IMR-90 (cell line): ENCODE data around the gene STIL. TPM values are rescaled to one million over a fixed set of nuclear protein-coding genes. Genes with fewer than 3 reads are reported as not detected.

Experiments used
- ATAC-seq: fragments of 200-7000 bp; cut with Tn5 transposase; 2 replicates; pipeline ENCODE4 v1.9.1; 2020; ENCODE audit warnings: low read depth, mild to moderate bottlenecking, moderate library complexity
- BruUV-seq: library from RNA; stranded (reverse); fragments of 400-500 nt; replicated peaks from 2 replicates; lab custom pipeline; 2021; lab: Mats Ljungman, UMichigan
- CTCF ChIA-PET: fragments of 300-600 bp; formaldehyde crosslinking; extraction: SDS; loops from one replicate; lab custom pipeline; 2021; ENCODE audit warnings: antibody characterized with exemption; lab: Yijun Ruan, JAX
- POLR2A ChIA-PET: fragments of 300-600 bp; sonication (Branson Sonifier 250); formaldehyde crosslinking; loops from one replicate; lab custom pipeline; 2022; ENCODE audit warnings: antibody characterized with exemption; ENCODE audit not compliant: unreplicated experiment; lab: Charles Lee
- DNase-seq: peaks from one replicate; pipeline ENCODE4 v3.0.0; 2013
- H2AFZ ChIP-seq: replicated peaks from 2 replicates; pipeline ENCODE3; 2013; ENCODE audit warnings: low read length, mild to moderate bottlenecking; ENCODE audit not compliant: poor library complexity
- H2AK5ac ChIP-seq: 2 replicates; pipeline ENCODE4 v1.6.1; 2013; ENCODE audit warnings: low read depth, low read length, inconsistent platforms
- H2AK9ac ChIP-seq: replicated peaks from 2 replicates; pipeline ENCODE3; 2013; ENCODE audit warnings: mild to moderate bottlenecking, low read depth, low read length, moderate library complexity; ENCODE audit not compliant: poor library complexity
- H2BK120ac ChIP-seq: 2 replicates; pipeline ENCODE4 v1.6.1; 2013; ENCODE audit warnings: low read depth, low read length, inconsistent platforms
- H2BK15ac ChIP-seq: 3 replicates; pipeline ENCODE4 v1.6.1; 2013; ENCODE audit warnings: low read depth, low read length, inconsistent platforms
- H2BK20ac ChIP-seq: 2 replicates; pipeline ENCODE4 v1.6.1; 2013; ENCODE audit warnings: low read depth, mild to moderate bottlenecking, inconsistent platforms, low read length, moderate library complexity
- H2BK5ac ChIP-seq: 2 replicates; pipeline ENCODE4 v1.6.1; 2013; ENCODE audit warnings: mild to moderate bottlenecking, low read depth, low read length, inconsistent platforms; ENCODE audit not compliant: poor library complexity, severe bottlenecking
- H3K14ac ChIP-seq: replicated peaks from 2 replicates; pipeline ENCODE4 v1.6.1; 2013; ENCODE audit warnings: low read depth, low read length, inconsistent platforms
- H3K18ac ChIP-seq: 2 replicates; pipeline ENCODE4 v1.6.1; 2013; ENCODE audit warnings: low read depth, low read length, control low read depth
- H3K23ac ChIP-seq: 2 replicates; pipeline ENCODE4 v1.6.1; 2013; ENCODE audit warnings: low read depth, low read length, inconsistent platforms
- H3K27ac ChIP-seq: 2 replicates; pipeline ENCODE4 v1.5.1; 2013; ENCODE audit warnings: mild to moderate bottlenecking, control low read depth, low read length; ENCODE audit not compliant: insufficient read depth
- H3K27me3 ChIP-seq: 2 replicates; pipeline ENCODE4 v1.6.1; 2013; ENCODE audit warnings: low read length; ENCODE audit not compliant: control insufficient read depth, insufficient read depth
- H3K36me3 ChIP-seq: 2 replicates; pipeline ENCODE4 v1.6.1; 2013; ENCODE audit warnings: low read length, mixed read lengths; ENCODE audit not compliant: control insufficient read depth, insufficient read depth
- H3K4ac ChIP-seq: 2 replicates; pipeline ENCODE4 v1.6.1; 2013; ENCODE audit warnings: low read depth, low read length, inconsistent platforms
- H3K4me1 ChIP-seq: 2 replicates; pipeline ENCODE4 v1.6.1; 2013; ENCODE audit warnings: low read length, mixed read lengths; ENCODE audit not compliant: control insufficient read depth, insufficient read depth
- H3K4me2 ChIP-seq: 2 replicates; pipeline ENCODE4 v1.6.1; 2013; ENCODE audit warnings: low read depth, mild to moderate bottlenecking, control low read depth, low read length, moderate library complexity
- H3K4me3 ChIP-seq: 2 replicates; pipeline ENCODE4 v1.5.1; 2013; ENCODE audit warnings: low read depth, mild to moderate bottlenecking, control low read depth, low read length, moderate library complexity; ENCODE audit not compliant: insufficient read depth
- H3K56ac ChIP-seq: 2 replicates; pipeline ENCODE4 v1.6.1; 2013; ENCODE audit warnings: low read length, inconsistent platforms; ENCODE audit not compliant: insufficient read depth; ENCODE audit errors: extremely low read depth
- H3K79me1 ChIP-seq, 2 experiments: 2 replicates each; pipeline ENCODE4 v1.6.1; 2013; ENCODE audit warnings: low read length in 2 of 2, inconsistent platforms in 1 of 2, low read depth in 1 of 2
- H3K9ac ChIP-seq: 2 replicates; pipeline ENCODE4 v1.6.1; 2013; ENCODE audit warnings: low read depth, low read length, control low read depth
- H3K9me1 ChIP-seq: 2 replicates; pipeline ENCODE4 v1.6.1; 2013; ENCODE audit warnings: low read length, inconsistent platforms; ENCODE audit not compliant: insufficient read depth
- H3K9me3 ChIP-seq: 2 replicates; pipeline ENCODE4 v1.6.1; 2013; ENCODE audit warnings: low read length; ENCODE audit not compliant: control insufficient read depth, insufficient read depth
- H4K20me1 ChIP-seq: 2 replicates; pipeline ENCODE4 v1.6.1; 2013; ENCODE audit warnings: low read length, inconsistent platforms; ENCODE audit not compliant: insufficient read depth
- H4K5ac ChIP-seq: 2 replicates; pipeline ENCODE4 v1.6.1; 2013; ENCODE audit warnings: mild to moderate bottlenecking, low read depth, low read length, control low read depth
- H4K8ac ChIP-seq, 2 experiments: 2 replicates each; pipeline ENCODE4 v1.6.1; 2013; ENCODE audit warnings: low read depth in 2 of 2, low read length in 2 of 2, control low read depth in 1 of 2, inconsistent platforms in 1 of 2
- H4K91ac ChIP-seq: 2 replicates; pipeline ENCODE4 v1.6.1; 2013; ENCODE audit warnings: low read depth, low read length, inconsistent platforms; ENCODE audit not compliant: insufficient read depth
- BHLHE40 ChIP-seq: fragments of 150-350 bp; IDR thresholded peaks from 2 replicates; pipeline ENCODE4 v1.6.1; 2016; ENCODE audit warnings: mild to moderate bottlenecking, low read depth, low read length
- CHD1 ChIP-seq: IDR thresholded peaks from 2 replicates; pipeline ENCODE4 v1.6.1; 2012; ENCODE audit warnings: low read depth, low read length, improper control_type of control experiment
- FOS ChIP-seq: fragments of 150-350 bp; IDR thresholded peaks from 2 replicates; pipeline ENCODE4 v1.6.1; 2016; ENCODE audit warnings: low read depth, low read length
- POLR2A ChIP-seq: IDR thresholded peaks from 2 replicates; pipeline ENCODE4 v1.6.1; 2012; ENCODE audit warnings: mild to moderate bottlenecking, low read depth, low read length
- RAD21 ChIP-seq: IDR thresholded peaks from 2 replicates; pipeline ENCODE4 v1.6.1; 2012; ENCODE audit warnings: low read length, improper control_type of control experiment
- RCOR1 ChIP-seq: IDR thresholded peaks from 2 replicates; pipeline ENCODE4 v1.6.1; 2012; ENCODE audit warnings: mild to moderate bottlenecking, low read length, improper control_type of control experiment; ENCODE audit not compliant: insufficient replicate concordance
- SMC3 ChIP-seq: fragments of 150-350 bp; IDR thresholded peaks from 2 replicates; pipeline ENCODE4 v1.6.1; 2016; ENCODE audit warnings: low read depth, mild to moderate bottlenecking, antibody characterized with exemption, low read length, moderate library complexity
- WGBS, 2 experiments: methylation state at CpG; one replicate each; pipeline versions ENCODE4 v1.1.5 to v1.1.7; 2013; ENCODE audit warnings: missing lambda C conversion rate in 2 of 2; ENCODE audit not compliant: insufficient read length in 1 of 2; ENCODE audit errors: extremely low coverage in 2 of 2; 5-methylcytosine and 5-hydroxymethylcytosine counted together
- dilution Hi-C: fragments of 300-500 bp; cut with HindIII; formaldehyde crosslinking; loops from one replicate; pipeline ENCODE4 v1.14.3; 2018; ENCODE audit warnings: low sequenced_read_pairs; ENCODE audit not compliant: unreplicated experiment
- in situ Hi-C: fragments of 300-500 bp; cut with MboI; formaldehyde crosslinking; loops from 3 replicates; pipeline ENCODE4 v1.14.3; 2019; ENCODE audit warnings: low sequenced_read_pairs, inconsistent platforms, mixed read lengths
- intact Hi-C: fragments of 100-400 bp; cut with micrococcal nuclease; formaldehyde crosslinking; loops from 2 replicates; pipeline ENCODE4 v1.10.0; 2022
- polyA plus RNA-seq, 3 experiments: library from polyadenylated mRNA; depleted of rRNA; stranded (reverse); fragments of >200 nt; gene quantifications; 2 replicates each; pipeline ENCODE4 v1.2.3, GENCODE V29; 2012; ENCODE audit warnings: low replicate concordance in 1 of 3
- total RNA-seq: library from RNA; depleted of rRNA; stranded (reverse); fragments of >200 nt; gene quantifications from 2 replicates; pipeline ENCODE4 v1.2.3, GENCODE V29; 2012
- TF ChIP-seq, protein P1 (sequence below): fragments of 150-350 bp; IDR thresholded peaks from 2 replicates; pipeline ENCODE4 v1.6.1; 2016; ENCODE audit warnings: low read depth, mild to moderate bottlenecking, low read length, moderate library complexity, borderline replicate concordance
- TF ChIP-seq, protein P2 (sequence below): fragments of 150-350 bp; IDR thresholded peaks from 2 replicates; pipeline ENCODE4 v1.6.1; 2017; ENCODE audit warnings: mild to moderate bottlenecking, antibody characterized with exemption, low read length, low read depth

Gene STIL
- total and polyA plus RNA-seq, 2 of the 4 experiments (the other 2 are of a cell fraction), result 6.8 to 17.2 TPM

DNA sequence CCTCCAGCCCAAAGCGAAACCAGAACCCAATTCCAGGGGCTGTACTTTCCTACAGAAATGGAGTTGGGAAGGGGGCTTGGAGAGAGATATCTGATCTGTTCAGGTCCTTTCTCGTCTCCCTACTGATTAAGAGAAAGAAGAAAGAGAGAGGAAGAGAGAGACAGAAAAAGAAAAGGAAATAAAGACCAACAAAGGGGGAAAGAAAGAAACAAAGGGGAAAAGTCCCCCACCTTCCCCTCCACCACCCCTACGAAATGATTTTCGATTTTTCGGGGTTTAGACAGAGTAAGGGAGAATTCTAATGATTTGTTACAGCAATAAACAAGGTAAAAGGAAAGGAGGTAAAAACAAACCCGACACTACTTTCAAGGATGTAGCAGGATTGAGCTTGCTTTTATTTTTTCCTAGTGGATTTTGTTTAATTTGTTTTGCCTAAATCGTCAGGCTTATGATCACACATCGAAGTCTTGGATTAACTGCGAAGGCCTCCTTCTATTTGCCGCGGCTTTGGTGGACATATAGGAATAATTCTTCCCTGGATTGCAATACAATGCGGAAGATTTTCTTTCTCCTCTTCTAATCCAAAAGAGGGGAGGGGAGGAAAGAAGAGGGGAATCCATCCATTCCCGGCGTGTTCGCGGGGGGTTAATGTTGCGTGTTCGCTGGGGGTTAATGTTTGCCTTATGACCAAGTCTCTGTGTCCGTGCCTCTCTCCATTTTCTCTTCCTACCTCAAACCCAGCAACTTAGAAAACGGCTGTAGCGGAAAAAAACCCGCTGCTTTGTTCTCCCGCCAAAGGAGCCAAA is 83.9 kb downstream of the STIL start:
- Histone ChIP-seq H3K14ac (no peak overlapping the region), H2AFZ (no peak overlapping the region), H3K23ac (no peak overlapping the region), H2BK15ac (no peak overlapping the region; the same call in 2 of the 3 replicates), H3K4me1 (peaks cover 3% of the 10 kb centered on the region; the same call in 1 of the 2 replicates), H3K18ac (no peak overlapping the region), H3K4ac (no peak overlapping the region), H3K4me2 (no peak overlapping the region), H2AK5ac (no peak overlapping the region), H4K5ac (no peak overlapping the region), H3K4me3 (no peak overlapping the region), H2BK120ac (no peak overlapping the region), H3K56ac (no peak overlapping the region), H3K9me1 (no peaks in the 10 kb centered on the region; the same call in 1 of the 2 replicates), H4K20me1 (peaks cover 11% of the 10 kb centered on the region; the same call in 1 of the 2 replicates), H3K79me1 (no peaks in the 10 kb centered on the region), H3K9me3 (peaks cover 14% of the 10 kb centered on the region), H2BK5ac (no peak overlapping the region), H3K9ac (no peak overlapping the region), H2AK9ac (no peak overlapping the region), H2BK20ac (no peak overlapping the region), H3K27me3 (peaks cover 97% of the 10 kb centered on the region), H4K91ac (no peak overlapping the region), H4K8ac (no peak overlapping the region), H3K36me3 (no peaks in the 10 kb centered on the region), H3K27ac (no peak overlapping the region)
- in situ Hi-C loops, result no loop called here
- TF ChIP-seq, protein P1, sequence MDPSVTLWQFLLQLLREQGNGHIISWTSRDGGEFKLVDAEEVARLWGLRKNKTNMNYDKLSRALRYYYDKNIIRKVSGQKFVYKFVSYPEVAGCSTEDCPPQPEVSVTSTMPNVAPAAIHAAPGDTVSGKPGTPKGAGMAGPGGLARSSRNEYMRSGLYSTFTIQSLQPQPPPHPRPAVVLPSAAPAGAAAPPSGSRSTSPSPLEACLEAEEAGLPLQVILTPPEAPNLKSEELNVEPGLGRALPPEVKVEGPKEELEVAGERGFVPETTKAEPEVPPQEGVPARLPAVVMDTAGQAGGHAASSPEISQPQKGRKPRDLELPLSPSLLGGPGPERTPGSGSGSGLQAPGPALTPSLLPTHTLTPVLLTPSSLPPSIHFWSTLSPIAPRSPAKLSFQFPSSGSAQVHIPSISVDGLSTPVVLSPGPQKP, result no peak
- TF ChIP-seq POLR2A (no peak), RAD21 (no peak), BHLHE40 (no peak), RCOR1 (no peak), SMC3 (no peak), FOS (no peak), CHD1 (no peak)
- TF ChIP-seq, protein P2, sequence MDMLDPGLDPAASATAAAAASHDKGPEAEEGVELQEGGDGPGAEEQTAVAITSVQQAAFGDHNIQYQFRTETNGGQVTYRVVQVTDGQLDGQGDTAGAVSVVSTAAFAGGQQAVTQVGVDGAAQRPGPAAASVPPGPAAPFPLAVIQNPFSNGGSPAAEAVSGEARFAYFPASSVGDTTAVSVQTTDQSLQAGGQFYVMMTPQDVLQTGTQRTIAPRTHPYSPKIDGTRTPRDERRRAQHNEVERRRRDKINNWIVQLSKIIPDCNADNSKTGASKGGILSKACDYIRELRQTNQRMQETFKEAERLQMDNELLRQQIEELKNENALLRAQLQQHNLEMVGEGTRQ, result no peak
- DNase-seq (no peak), ATAC-seq (no peak)
- dilution Hi-C loops, result no loop called here
- no CpG with 5 or more reads among the region's 23 CpGs for WGBS, 2 experiments
- no TSS peak for BruUV-seq
- POLR2A ChIA-PET, result no interaction called here
- intact Hi-C loops, result no loop called here
- CTCF ChIA-PET, result interaction anchor here (0.6 kb wide), 1 partner anchor 51 kb away, joined by 3 read pairs; no protein-coding TSS in a partner anchor
